Activated T-cell treated with anti-CD3 and anti-CD28 coated beads for 48 hours (primary cell): Measurements from ENCODE around the gene BNIP1.

Experiments used
- DNase-seq: peaks from one replicate; pipeline ENCODE4 v3.0.0-alpha.2; 2020; ENCODE audit warnings: low read depth

BNIP1 gene

GRCh38 chr5:173211284-173211683 lies 67.0 kb downstream of the BNIP1 start:
- DNase-seq, result no peak

- DNase-seq, result no peak
Measured at GRCh38 chr5:173213236-173213933, 69.1 kb downstream of the BNIP1 start.
